ENCODE results near the gene CXCL16. TPM values are rescaled to one million over a fixed set of nuclear protein-coding genes. Genes with fewer than 3 reads are reported as not detected.

Gene CXCL16
- total and polyA plus RNA-seq, 7 donors: 4.6 to 32.8 (median 6.8) TPM

- no peaks in the 10 kb centered on the region for H3K27me3 ChIP-seq
- TF ChIP-seq EP300 (IDR thresholded peaks at IDR 0.05) (no peak), CTCF (IDR thresholded peaks at IDR 0.05) (no peak), POLR2AphosphoS5 (IDR thresholded peaks at IDR 0.05) (no peak), POLR2A (IDR thresholded peaks at IDR 0.05) (no peak)
- intact Hi-C loops (cut with DNase I): no loop called here
- DNase-seq: no peak
- peaks cover 0 to 19% (median 14%) of the 10 kb centered on the region in 4 donors for H3K4me1 ChIP-seq
- H3K4me3 ChIP-seq: no peak overlapping the region
- no peak overlapping the region for H3K27ac ChIP-seq
- H3K36me3 ChIP-seq: peaks cover 0 to 3% (median 0%) of the 10 kb centered on the region in 4 donors
- no peaks in the 10 kb centered on the region for H3K9me3 ChIP-seq
- WGBS, 2 donors: 56 to 59% methylated on average over 3 of the region's 3 CpGs
These were observed 11.6 kb downstream of the CXCL16 start for GRCh38 chr17:4728124-4728523.

DNA sequence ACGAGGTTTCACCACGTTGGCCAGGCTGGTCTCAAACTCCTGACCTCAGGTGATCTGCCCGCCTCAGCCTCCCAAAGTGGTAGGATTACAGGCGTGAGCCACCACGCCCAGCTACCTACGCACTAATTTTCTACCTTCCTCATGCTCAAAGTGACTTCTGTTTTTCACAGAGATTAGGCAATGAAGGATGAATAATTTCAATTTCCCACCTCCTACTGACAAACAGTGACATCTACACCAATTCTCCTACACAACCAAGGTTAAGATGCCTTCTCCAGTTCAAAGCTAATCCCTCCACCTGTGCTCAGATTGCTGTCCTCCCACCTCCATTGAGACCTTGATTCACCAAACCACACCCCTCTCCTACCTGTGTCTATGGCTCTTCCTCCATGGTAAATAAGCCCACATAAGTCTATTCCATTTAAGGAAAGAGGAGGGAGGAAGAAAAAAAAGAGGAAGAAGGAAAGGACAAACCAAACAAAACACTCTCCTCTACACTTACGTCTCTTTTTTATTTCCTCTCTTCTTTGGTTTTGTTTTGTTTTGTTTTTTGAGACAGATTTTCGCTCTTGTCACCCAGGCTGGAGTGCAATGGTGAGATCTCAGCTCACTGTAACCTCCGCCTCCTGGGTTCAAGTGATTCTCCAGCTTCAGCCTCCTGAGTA is 13.9 kb downstream of the CXCL16 start:
- intact Hi-C loops (cut with DNase I): no loop called here
- no peak for TF ChIP-seq CTCF (IDR thresholded peaks at IDR 0.05)
- TF ChIP-seq POLR2A (IDR thresholded peaks at IDR 0.05): no peak
- no peak for TF ChIP-seq EP300 (IDR thresholded peaks at IDR 0.05)
- no peak for TF ChIP-seq POLR2AphosphoS5 (IDR thresholded peaks at IDR 0.05)
- no peaks in the 10 kb centered on the region for H3K9me3 ChIP-seq
- H3K36me3 ChIP-seq: no peaks in the 10 kb centered on the region
- H3K4me1 ChIP-seq: peaks cover 0 to 5% (median 5%) of the 10 kb centered on the region in 4 donors
- H3K27ac ChIP-seq: peak overlapping the region in 1 of 4 donors; percentile 25
- 68 to 73% methylated on average over 9 of the region's 9 CpGs for WGBS, 2 donors
- H3K4me3 ChIP-seq: no peak overlapping the region
- no peaks in the 10 kb centered on the region for H3K27me3 ChIP-seq
- no peak for DNase-seq

- no peak for DNase-seq
- 86 to 93% methylated on average over 5 of the region's 5 CpGs for WGBS, 2 donors
- TF ChIP-seq POLR2AphosphoS5 (IDR thresholded peaks at IDR 0.05) (no peak), CTCF (IDR thresholded peaks at IDR 0.05) (no peak), POLR2A (IDR thresholded peaks at IDR 0.05) (no peak), EP300 (IDR thresholded peaks at IDR 0.05) (no peak)
These were observed 15.1 kb downstream of the CXCL16 start for GRCh38 chr17:4724650-4725049.

DNA sequence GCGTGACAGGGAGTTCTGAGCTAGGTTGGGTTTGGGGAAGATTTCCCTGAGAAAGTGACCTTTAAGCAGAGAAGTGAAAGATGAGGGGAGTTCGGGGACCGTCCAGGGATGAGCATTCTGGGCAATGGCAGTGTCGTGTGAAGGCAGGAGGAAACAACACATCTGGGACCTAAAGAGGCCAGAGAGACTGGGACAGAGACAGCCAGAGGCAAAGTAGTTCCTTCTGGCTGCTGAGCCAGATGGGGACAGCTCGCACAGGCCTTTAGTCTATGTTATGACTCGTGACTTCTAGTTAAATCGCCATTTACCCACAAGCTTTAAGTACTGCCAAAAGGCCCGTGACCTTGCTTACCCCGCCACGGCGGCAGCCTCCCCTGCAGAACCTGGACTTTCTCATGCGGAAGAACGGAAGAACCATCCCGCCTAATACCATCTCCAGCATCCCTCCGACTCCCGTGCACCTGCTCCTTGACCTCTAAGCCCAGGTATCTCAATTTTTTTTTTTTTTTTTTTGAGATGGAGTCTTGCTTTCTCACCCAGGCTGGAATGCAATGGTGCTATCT is 17.0 kb downstream of the CXCL16 start:
- no peak for TF ChIP-seq EP300 (IDR thresholded peaks at IDR 0.05)
- TF ChIP-seq POLR2A (IDR thresholded peaks at IDR 0.05): no peak
- no peak for TF ChIP-seq POLR2AphosphoS5 (IDR thresholded peaks at IDR 0.05)
- no peak for TF ChIP-seq CTCF (IDR thresholded peaks at IDR 0.05)
- no peaks in the 10 kb centered on the region for H3K4me1 ChIP-seq
- no peak overlapping the region for H3K4me3 ChIP-seq
- no peaks in the 10 kb centered on the region for H3K9me3 ChIP-seq
- no peak overlapping the region for H3K27ac ChIP-seq
- no peaks in the 10 kb centered on the region for H3K27me3 ChIP-seq
- intact Hi-C loops (cut with DNase I): no loop called here
- WGBS, 2 donors: 85 to 90% methylated on average over 16 of the region's 16 CpGs
- H3K36me3 ChIP-seq: peaks cover 0 to 14% (median 0%) of the 10 kb centered on the region in 4 donors
- DNase-seq: no peak

More at GRCh38 chr17:4724650-4725049, 15.1 kb downstream of the CXCL16 start:
- Histone ChIP-seq H3K27me3 (no peaks in the 10 kb centered on the region), H3K4me1 (no peaks in the 10 kb centered on the region), H3K9me3 (no peaks in the 10 kb centered on the region), H3K4me3 (no peak overlapping the region), H3K27ac (no peak overlapping the region), H3K36me3 (no peaks in the 10 kb centered on the region)
- intact Hi-C loops (cut with DNase I): no loop called here
